MG63 (cell line): ENCODE data around the gene IQCN. TPM values are rescaled to one million over a fixed set of nuclear protein-coding genes. Genes with fewer than 3 reads are reported as not detected.

Source experiments
- DNase-seq: peaks from one replicate; pipeline ENCODE4 v3.0.0-alpha.2; 2020
- H3K27me3 ChIP-seq: fragments of 250-450 bp; sonication (Bioruptor Pico); 2 replicates; pipeline ENCODE4 v1.5.1; 2020; ENCODE audit warnings: mild to moderate bottlenecking, moderate library complexity
- H3K36me3 ChIP-seq: fragments of 250-450 bp; sonication (Bioruptor Pico); 2 replicates; pipeline ENCODE4 v1.5.1; 2020; ENCODE audit warnings: mild to moderate bottlenecking, moderate library complexity
- H3K4me3 ChIP-seq: fragments of 250-450 bp; sonication (Bioruptor Pico); 2 replicates; pipeline ENCODE4 v1.5.1; 2020; ENCODE audit warnings: mild to moderate bottlenecking, moderate library complexity
- H3K9me3 ChIP-seq: fragments of 250-450 bp; sonication (Bioruptor Pico); 2 replicates; pipeline ENCODE4 v1.5.1; 2020; ENCODE audit warnings: mild to moderate bottlenecking, moderate library complexity
- total RNA-seq: library from RNA; depleted of rRNA; stranded (reverse); fragments of >200 nt; shearing (Covaris generic); gene quantifications from 2 replicates; pipeline ENCODE4 v1.2.3, GENCODE V29; 2014; ENCODE audit warnings: low replicate concordance

The IQCN gene
- total RNA-seq, 1 experiment from 2014 or later: 0.03 TPM

- peak; percentile 48 for DNase-seq
- no peak overlapping the region for H3K4me3 ChIP-seq
Measured at GRCh38 chr19:18233224-18233825, 40.9 kb downstream of the IQCN start.

DNA sequence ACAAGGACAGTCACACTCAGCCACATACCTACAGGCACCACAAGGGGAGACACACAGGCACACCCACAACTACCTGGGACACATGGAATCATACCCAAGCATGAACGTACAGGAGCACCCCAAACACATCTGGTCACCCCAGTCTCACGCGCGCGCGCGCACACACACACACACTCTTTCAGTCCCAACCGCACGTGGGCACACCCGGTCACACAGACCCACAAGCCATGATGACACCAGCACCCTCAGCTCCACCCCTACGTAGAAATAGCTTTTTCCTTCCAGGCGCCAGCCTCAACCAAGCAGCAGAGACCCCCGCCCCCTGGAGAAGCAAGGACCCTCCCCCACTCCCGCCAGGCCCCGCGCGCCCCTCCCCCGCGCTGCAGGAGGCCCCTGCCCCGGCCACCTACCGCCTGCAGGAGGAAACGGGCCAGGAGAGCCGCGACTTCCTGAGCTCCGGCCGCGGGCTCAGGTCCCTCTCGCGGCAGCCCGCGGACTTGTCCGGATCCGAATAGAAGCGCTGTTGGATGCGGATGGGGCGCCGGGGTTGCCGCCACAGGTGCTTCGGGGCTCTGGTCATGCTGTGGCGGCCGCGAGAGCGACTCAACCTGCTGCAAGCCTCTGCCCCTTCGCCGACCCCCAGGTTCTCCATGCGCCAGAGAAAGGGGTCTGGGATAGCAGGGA, 41.6 kb downstream of the IQCN start:
- no peaks in the 10 kb centered on the region for H3K36me3 ChIP-seq
- no peak overlapping the region for H3K4me3 ChIP-seq
- peaks cover 8% of the 10 kb centered on the region for H3K27me3 ChIP-seq
- DNase-seq: no peak
- H3K9me3 ChIP-seq: peaks cover 6% of the 10 kb centered on the region

More at GRCh38 chr19:18233224-18233825, 40.9 kb downstream of the IQCN start:
- H3K27me3 ChIP-seq: peaks cover 8% of the 10 kb centered on the region
- H3K9me3 ChIP-seq: peaks cover 6% of the 10 kb centered on the region
- no peaks in the 10 kb centered on the region for H3K36me3 ChIP-seq

DNA sequence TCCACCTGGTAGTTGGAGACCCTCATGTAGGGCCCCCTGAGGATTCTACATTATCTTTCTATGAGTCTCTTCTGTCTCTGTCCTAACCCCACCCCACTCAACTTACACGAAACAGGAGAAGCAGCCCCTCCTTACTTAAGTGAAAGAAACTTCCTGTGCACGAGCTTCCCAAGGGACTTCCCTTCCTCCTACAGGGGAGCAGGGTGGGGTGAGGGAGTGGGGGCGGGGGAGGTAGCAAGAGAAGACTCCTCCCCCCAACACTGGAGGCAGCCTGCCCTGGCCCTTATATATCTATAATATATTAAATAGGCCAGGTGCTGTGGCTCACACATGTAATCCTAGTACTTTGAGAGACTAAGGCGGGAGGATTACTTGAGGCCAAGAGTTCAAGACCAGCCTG, 42.5 kb downstream of the IQCN start:
- no peaks in the 10 kb centered on the region for H3K36me3 ChIP-seq
- peaks cover 8% of the 10 kb centered on the region for H3K27me3 ChIP-seq
- H3K4me3 ChIP-seq: no peak overlapping the region
- H3K9me3 ChIP-seq: peaks cover 6% of the 10 kb centered on the region
- no peak for DNase-seq

DNA sequence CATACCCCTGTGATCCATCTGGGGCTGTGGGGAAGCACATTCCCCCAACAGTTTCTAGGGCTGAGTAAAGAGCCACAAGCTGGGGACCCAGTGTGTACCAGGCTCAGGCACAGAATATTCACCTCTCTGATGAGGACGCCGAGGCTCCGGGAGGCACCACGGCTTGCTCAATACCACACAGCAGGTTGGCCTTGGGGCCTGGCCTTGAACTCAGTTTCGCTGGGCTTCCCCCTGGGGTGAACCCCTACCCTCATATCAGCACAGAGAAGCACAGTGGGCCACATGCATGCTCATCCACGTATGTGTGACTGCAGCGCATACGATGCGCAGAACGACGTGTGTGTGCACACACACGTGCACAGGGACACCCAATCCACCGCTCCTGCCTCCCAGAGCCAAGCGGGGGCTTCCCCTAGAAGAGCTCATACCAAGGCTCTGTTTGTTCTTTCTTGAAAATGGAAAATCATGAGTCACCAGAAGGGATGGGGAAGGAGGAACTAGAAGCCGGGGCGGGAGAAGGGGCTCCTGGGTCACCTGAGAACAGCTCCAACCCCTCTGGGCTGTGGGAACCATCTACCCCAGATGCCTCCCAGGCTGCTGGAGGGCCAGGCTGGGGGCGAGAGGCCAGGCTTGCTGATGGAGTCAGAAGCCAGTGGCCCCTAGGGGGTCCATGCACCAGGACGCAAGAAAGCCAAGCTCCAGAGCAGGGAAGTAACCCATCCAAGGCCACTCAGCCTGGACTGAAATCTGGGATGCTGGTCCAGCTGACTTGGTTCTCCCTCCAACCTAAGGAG, 43.1 kb downstream of the IQCN start:
- no peak for DNase-seq
- Histone ChIP-seq H3K9me3 (peaks cover 6% of the 10 kb centered on the region), H3K36me3 (no peaks in the 10 kb centered on the region), H3K27me3 (peaks cover 8% of the 10 kb centered on the region), H3K4me3 (no peak overlapping the region)

DNA sequence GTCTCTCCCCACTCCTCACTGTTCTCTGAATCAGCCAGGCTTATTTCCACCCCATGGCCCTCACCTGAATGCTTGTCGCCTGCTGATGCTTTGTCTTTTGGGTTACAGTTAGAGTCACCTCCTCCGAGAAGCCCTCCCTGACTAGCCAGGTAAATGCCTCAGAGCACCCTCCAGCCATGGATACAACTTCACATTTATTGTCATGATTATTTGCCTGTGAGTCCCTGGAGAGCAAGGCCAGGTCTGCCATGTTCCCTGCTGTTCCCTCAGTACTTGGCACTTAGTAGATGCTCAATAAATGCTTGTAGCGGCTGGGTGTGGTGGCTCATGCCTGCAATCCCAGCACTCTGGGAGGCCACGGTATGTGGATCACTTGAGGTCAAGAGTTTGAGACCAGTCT, 44.3 kb downstream of the IQCN start:
- H3K36me3 ChIP-seq: no peaks in the 10 kb centered on the region
- DNase-seq: no peak
- no peak overlapping the region for H3K4me3 ChIP-seq
- H3K27me3 ChIP-seq: peaks cover 8% of the 10 kb centered on the region
- peaks cover 6% of the 10 kb centered on the region for H3K9me3 ChIP-seq

- Histone ChIP-seq H3K4me3 (no peak overlapping the region), H3K9me3 (peaks cover 6% of the 10 kb centered on the region), H3K36me3 (no peaks in the 10 kb centered on the region), H3K27me3 (peaks cover 8% of the 10 kb centered on the region)
- no peak for DNase-seq
Measured at GRCh38 chr19:18229474-18229873, 44.8 kb downstream of the IQCN start.

GRCh38 chr19:18227781-18228271, 46.4 kb downstream of the IQCN start:
- DNase-seq: no peak
- Histone ChIP-seq H3K4me3 (no peak overlapping the region), H3K27me3 (peaks cover 8% of the 10 kb centered on the region), H3K9me3 (no peaks in the 10 kb centered on the region; the same call in 1 of the 2 replicates), H3K36me3 (no peaks in the 10 kb centered on the region)

DNA sequence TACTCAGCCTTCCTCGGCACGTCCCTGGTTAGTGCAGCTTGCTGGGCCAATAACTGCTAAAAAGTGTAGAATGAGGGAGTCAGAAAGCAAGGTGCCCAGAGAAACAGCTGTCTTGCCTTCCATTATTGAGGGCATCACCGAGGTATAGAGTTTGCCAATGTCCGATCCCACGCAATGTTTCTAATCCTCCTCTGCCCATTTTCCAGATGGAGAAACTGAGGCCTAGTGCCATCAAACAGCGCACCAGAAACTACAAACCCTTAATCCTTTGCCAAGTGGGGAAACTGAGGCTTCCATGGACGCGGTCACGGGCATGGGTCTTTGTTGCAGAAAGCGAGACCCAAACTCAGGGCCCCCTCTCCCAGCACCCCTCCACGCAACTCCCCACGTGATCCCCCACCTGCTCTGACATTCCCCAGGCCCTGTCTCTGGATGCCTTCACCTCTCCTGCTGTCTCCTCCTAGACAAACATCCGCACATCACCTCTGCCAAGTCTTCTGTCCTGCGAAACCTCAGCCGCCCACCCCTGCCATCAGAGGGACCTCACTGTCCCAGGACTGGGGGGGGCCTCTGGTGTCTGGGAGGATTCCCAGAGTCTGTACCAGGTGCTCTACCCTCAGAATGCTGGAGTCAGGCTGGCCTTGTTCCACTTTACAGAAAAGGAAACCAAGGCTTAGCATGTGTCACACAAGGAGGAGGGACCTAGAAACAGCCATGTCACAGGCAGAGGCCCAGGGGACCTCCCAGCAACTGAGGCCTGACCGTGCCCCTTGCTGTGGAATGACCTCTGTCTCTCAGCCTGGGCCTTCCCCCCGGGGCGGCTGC, 47.1 kb downstream of the IQCN start:
- DNase-seq: no peak
- peaks cover 8% of the 10 kb centered on the region for H3K27me3 ChIP-seq
- H3K9me3 ChIP-seq: no peaks in the 10 kb centered on the region
- no peak overlapping the region for H3K4me3 ChIP-seq
- no peaks in the 10 kb centered on the region for H3K36me3 ChIP-seq

DNA sequence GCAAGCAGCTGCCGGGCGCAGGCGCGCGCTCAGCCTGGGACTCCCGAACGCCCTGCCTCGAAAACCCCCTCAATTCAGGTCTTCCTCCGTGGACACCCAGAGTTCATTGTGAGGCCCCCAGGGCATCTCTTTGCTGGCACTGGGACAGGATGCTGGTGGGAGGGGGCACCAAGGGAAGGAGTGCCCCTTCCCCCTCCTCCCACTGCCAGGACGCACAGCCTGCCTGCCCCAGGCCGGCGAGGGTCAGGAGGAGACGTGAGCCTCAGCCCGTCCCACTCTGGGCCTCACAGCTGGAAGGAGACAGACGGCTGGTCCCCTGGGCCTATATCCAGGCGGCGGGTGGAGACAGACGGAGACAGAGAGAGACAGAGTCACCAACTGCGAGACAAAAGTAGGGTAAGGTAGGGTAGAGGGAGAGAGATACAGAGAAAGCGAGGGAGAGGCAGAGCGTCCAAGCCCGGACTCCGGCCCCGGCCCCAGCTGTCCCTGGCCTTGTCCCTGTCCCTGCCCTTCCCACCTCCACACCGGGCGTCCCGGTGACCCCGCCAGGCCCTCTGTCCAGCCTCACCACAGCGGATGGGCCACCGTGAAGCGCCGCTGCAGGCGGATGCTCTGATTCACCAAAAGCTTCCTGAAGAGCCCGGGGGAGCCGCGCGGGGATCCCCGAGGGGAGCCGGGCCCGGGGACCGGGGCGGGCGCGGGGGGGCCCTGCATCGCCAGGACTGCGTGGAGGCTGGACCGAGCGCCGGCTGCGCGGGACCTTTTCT, 48.4 kb downstream of the IQCN start, which contains the start of gene PDE4C:
PDE4C (minus strand) TSS at position 737 of the 767 bp plus-strand sequence; CDS start at position 714, 23 bp downstream.
- H3K27me3 ChIP-seq: peaks cover 6% of the 10 kb centered on the region
- peak; percentile 30 for DNase-seq
- no peaks in the 10 kb centered on the region for H3K36me3 ChIP-seq
- no peak within 1 kb of the TSS for H3K4me3 ChIP-seq
- no peaks in the 10 kb centered on the region for H3K9me3 ChIP-seq

GRCh38 chr19:18225355-18225701, 48.9 kb downstream of the IQCN start:
- Histone ChIP-seq H3K27me3 (peaks cover 6% of the 10 kb centered on the region), H3K4me3 (no peak overlapping the region), H3K36me3 (no peaks in the 10 kb centered on the region), H3K9me3 (no peaks in the 10 kb centered on the region)
- no peak for DNase-seq

DNA sequence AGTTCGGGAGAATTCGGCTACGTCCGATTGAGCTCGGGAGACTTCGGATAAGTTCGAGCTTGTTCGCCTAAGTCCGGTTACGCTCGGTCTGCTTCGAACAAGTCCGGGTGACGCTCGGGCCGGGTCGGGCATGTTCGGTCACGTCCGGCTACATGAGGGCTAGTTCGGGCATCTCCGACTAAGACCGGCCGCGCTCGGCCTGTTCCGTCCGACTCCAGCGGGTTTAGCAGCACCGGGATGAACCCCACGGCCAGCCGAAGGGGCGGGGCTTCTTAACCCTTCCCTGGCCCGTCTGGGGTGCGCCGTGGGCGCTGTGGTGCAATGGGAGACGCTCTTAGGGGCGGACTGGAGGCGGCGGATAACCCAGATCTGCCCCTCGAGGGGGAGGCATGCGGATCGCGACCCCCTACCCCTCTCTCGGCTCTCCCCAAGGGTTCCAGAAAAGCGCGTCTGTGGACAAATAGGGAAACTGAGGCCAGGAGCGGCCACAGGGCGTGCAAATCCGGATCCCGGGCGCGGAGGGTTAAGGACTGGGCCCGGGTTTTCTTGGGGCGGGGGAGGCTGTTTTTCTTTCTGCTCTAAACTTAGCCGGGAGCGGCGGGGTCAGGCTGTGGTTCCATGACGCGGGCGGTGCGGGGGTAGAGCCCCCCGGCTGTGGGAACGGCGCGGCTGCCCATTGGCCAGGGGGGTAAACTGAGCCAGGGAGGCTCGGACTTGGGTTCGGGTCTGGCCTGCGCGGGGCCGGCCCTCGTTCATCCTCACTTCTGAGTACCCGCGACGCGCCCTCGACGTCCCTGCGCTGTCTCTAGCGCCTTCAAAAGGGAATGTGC, 49.5 kb downstream of the IQCN start:
- DNase-seq: peak; percentile 97
- H3K36me3 ChIP-seq: no peaks in the 10 kb centered on the region
- H3K9me3 ChIP-seq: no peaks in the 10 kb centered on the region
- peaks cover under 1% of the 10 kb centered on the region for H3K27me3 ChIP-seq
- peak overlapping the region; percentile 44 for H3K4me3 ChIP-seq

GRCh38 chr19:18223860-18224524, 50.3 kb downstream of the IQCN start:
- Histone ChIP-seq H3K4me3 (peak overlapping the region; percentile 44), H3K9me3 (no peaks in the 10 kb centered on the region), H3K36me3 (no peaks in the 10 kb centered on the region), H3K27me3 (no peaks in the 10 kb centered on the region; the same call in 1 of the 2 replicates)
- peak; percentile 39 for DNase-seq

DNA sequence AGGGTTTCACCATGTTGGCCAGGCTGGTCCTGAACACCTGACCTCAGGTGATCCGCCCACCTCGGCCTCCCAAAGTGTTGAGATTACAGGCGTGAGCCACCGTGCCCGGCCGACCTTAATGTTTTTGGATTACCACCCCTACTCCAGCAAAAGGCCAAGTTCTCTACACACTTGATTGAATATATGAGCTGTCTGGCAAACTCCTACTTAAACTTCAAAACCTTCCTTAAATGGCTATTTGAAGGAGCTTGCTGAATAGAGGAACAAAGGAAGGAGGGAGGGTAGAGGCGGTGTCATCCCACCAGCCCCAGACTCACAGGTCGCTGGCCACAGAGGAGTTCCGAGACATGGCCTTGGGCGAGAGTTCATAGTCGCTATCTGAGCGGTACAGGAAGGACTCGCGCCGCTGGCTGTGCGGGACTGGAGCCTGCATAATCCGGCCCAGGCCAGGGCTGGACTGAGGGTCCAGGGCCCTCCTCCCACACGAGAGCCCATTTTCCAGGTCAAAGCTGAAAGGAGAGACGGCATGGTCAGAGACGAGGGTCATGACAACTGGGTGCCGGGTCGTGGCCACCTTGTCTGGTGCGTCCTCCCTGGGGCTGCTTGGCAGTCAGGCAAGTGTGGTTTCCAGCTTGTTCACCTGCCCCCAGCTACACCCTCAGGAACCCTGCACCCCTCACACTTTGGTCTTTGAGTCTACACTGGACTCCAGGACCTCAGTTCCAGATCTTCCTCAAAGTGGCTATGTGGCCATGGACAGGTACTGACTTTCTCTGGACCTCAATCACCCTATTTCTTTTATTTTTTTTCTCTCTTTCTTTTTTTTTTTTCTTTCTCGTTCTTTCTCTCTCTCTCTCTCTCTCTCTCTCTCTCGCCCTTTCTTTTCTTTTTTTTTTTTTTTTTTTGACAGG, 52.2 kb downstream of the IQCN start:
- no peak overlapping the region for H3K4me3 ChIP-seq
- DNase-seq: no peak
- no peaks in the 10 kb centered on the region for H3K9me3 ChIP-seq
- H3K36me3 ChIP-seq: no peaks in the 10 kb centered on the region; the same call in 1 of the 2 replicates
- H3K27me3 ChIP-seq: no peaks in the 10 kb centered on the region
